Thyroid gland (tissue), 4 donors: ENCODE data around the gene ZNF438. TPM values are rescaled to one million over a fixed set of nuclear protein-coding genes. Genes with fewer than 3 reads are reported as not detected.

Experiments
- DNase-seq, 2 donors: peaks; one replicate each; pipeline ENCODE4 v3.0.0-alpha.2; 2019
- H3K27ac ChIP-seq, 3 donors: fragments of 200-600 bp; sonication (generic); 1 replicate in 2 of 3; 2 replicates in 1 of 3; pipeline ENCODE4 v1.5.1; 2016 to 2019; ENCODE audit warnings: mild to moderate bottlenecking in 1 of 3, moderate library complexity in 1 of 3
- H3K27me3 ChIP-seq: fragments of 200-600 bp; sonication (generic); one replicate; pipeline ENCODE4 v1.5.1; 2019
- H3K36me3 ChIP-seq, 2 donors: fragments of 200-600 bp; sonication (generic); one replicate each; pipeline ENCODE4 v1.5.1; 2016 to 2019
- H3K4me1 ChIP-seq, 2 donors: fragments of 200-600 bp; sonication (generic); one replicate each; pipeline ENCODE4 v1.5.1; 2017 to 2019
- H3K4me3 ChIP-seq, 3 donors: fragments of 200-600 bp; sonication (generic); replicated peaks in 1 of 3; 1 replicate in 2 of 3; 2 replicates in 1 of 3; pipeline ENCODE4 v1.5.1; 2016; ENCODE audit warnings: mild to moderate bottlenecking in 1 of 3
- H3K9me3 ChIP-seq: fragments of 200-600 bp; sonication (generic); one replicate; pipeline ENCODE4 v1.5.1; 2017
- POLR2A ChIP-seq, 2 donors: fragments of 450-650 bp; IDR thresholded peaks; one replicate each; pipeline ENCODE4 v1.6.1; 2017; ENCODE audit warnings: antibody characterized with exemption in 2 of 2, mild to moderate bottlenecking in 2 of 2, moderate library complexity in 1 of 2
- WGBS, 2 donors: methylation state at CpG; one replicate each; pipeline ENCODE4 v1.1.5; 2017; 5-methylcytosine and 5-hydroxymethylcytosine counted together
- intact Hi-C: fragments of 100-400 bp; cut with DNase I; formaldehyde crosslinking; loops from one replicate; pipeline ENCODE4 v1.15.1; 2023
- total RNA-seq, 4 donors: library from RNA; depleted of rRNA; stranded (reverse); fragments of >200 nt; gene quantifications; one replicate each; pipeline ENCODE4 v1.2.3, GENCODE V29; 2016
- TF ChIP-seq, protein P1 (sequence below), 6 experiments: fragments of 200-600 bp in 3 of 6; fragments of 450-650 bp in 3 of 6; sonication (generic) in 3 of 6; IDR thresholded peaks; one replicate each; pipeline ENCODE4 v1.5.1; 2016 to 2019; ENCODE audit warnings: antibody characterized with exemption in 6 of 6, mild to moderate bottlenecking in 2 of 6, inconsistent platforms in 1 of 6, moderate library complexity in 1 of 6

The ZNF438 gene
- total RNA-seq, 4 donors from 2014 or later: 19.2 to 21.8 (median 20.3) TPM

GRCh38 chr10:30858499-30858898, 173.2 kb downstream of the ZNF438 start:
- H3K36me3 ChIP-seq: no peaks in the 10 kb centered on the region
- no peak for DNase-seq
- TF ChIP-seq, protein P1, sequence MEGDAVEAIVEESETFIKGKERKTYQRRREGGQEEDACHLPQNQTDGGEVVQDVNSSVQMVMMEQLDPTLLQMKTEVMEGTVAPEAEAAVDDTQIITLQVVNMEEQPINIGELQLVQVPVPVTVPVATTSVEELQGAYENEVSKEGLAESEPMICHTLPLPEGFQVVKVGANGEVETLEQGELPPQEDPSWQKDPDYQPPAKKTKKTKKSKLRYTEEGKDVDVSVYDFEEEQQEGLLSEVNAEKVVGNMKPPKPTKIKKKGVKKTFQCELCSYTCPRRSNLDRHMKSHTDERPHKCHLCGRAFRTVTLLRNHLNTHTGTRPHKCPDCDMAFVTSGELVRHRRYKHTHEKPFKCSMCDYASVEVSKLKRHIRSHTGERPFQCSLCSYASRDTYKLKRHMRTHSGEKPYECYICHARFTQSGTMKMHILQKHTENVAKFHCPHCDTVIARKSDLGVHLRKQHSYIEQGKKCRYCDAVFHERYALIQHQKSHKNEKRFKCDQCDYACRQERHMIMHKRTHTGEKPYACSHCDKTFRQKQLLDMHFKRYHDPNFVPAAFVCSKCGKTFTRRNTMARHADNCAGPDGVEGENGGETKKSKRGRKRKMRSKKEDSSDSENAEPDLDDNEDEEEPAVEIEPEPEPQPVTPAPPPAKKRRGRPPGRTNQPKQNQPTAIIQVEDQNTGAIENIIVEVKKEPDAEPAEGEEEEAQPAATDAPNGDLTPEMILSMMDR (IDR thresholded peaks at IDR 0.05): no peak
- TF ChIP-seq POLR2A (IDR thresholded peaks at IDR 0.05): no peak
- no peak overlapping the region for H3K4me3 ChIP-seq
- no peaks in the 10 kb centered on the region for H3K9me3 ChIP-seq
- WGBS, 2 donors: 32 to 63% methylated on average over 2 of the region's 2 CpGs
- no peaks in the 10 kb centered on the region for H3K27me3 ChIP-seq
- intact Hi-C loops: no loop called here
- peaks cover 29 to 60% of the 10 kb centered on the region in 2 donors for H3K4me1 ChIP-seq
- H3K27ac ChIP-seq: peak overlapping the region; percentile 55 to 71 (median 58)

DNA sequence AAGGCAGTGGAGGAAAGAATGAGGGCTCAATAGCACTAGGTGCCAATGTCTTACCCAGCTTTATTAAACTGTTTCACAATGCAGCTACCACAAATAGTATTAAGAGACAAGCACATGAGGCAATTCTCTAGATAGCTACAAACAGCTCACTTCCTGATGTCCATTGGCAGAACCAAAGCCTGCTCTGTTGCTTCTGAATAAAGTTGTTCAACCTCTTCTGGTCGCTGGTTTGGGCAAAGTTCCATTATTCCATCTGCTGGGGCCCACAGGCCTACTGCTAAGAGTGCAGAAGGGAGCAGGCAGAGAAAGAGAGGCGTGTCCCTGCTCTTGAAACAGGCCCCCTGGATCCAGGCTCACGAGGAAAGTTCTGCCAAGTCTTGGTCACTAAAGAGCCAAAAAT, 173.9 kb downstream of the ZNF438 start:
- Histone ChIP-seq H3K9me3 (no peaks in the 10 kb centered on the region), H3K27ac (peak overlapping the region; percentile 55 to 71 (median 58)), H3K27me3 (no peaks in the 10 kb centered on the region), H3K36me3 (no peaks in the 10 kb centered on the region), H3K4me3 (no peak overlapping the region), H3K4me1 (peaks cover 29 to 54% of the 10 kb centered on the region in 2 donors)
- intact Hi-C loops: no loop called here
- DNase-seq: peak; percentile 76 to 81
- 13 to 17% methylated on average over 3 of the region's 3 CpGs for WGBS, 2 donors
- TF ChIP-seq POLR2A (IDR thresholded peaks at IDR 0.05): peak in 1 of 2 donors; percentile 13
- TF ChIP-seq, protein P1 (IDR thresholded peaks at IDR 0.05): no peak

GRCh38 chr10:30855131-30855530, 176.5 kb downstream of the ZNF438 start:
- WGBS, 2 donors: 91 to 95% methylated on average over 5 of the region's 5 CpGs
- intact Hi-C loops: no loop called here
- Histone ChIP-seq H3K9me3 (no peaks in the 10 kb centered on the region), H3K4me1 (peaks cover 29 to 42% of the 10 kb centered on the region in 2 donors), H3K27me3 (no peaks in the 10 kb centered on the region), H3K4me3 (no peak overlapping the region), H3K27ac (peak overlapping the region in 1 of 3 donors; percentile 3), H3K36me3 (no peaks in the 10 kb centered on the region)
- no peak for TF ChIP-seq POLR2A (IDR thresholded peaks at IDR 0.05)
- DNase-seq: no peak

DNA sequence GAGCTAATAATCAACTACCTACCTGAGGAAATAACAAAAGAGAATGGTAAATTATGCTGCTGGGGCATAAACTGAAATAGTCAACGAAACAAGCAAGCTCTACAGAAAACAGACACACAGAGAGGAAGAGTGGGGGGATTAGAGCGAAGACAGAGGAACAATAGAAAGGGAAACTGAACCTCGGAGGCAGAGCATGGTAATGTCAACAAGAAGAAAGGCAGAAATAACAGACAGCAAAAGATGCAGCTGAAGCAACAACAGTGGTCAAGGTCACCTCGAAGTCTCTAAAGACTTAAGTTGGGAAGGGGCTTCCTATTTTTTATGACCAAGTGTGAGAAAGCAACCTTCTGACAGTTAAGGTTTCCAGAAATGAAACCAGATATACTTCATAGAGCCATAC, 177.0 kb downstream of the ZNF438 start:
- DNase-seq: no peak
- Histone ChIP-seq H3K4me1 (peaks cover 29 to 42% of the 10 kb centered on the region in 2 donors), H3K9me3 (no peaks in the 10 kb centered on the region), H3K27ac (peak overlapping the region in 1 of 3 donors; percentile 3), H3K36me3 (no peaks in the 10 kb centered on the region), H3K4me3 (no peak overlapping the region), H3K27me3 (no peaks in the 10 kb centered on the region)
- TF ChIP-seq, protein P1 (IDR thresholded peaks at IDR 0.05): no peak
- no peak for TF ChIP-seq POLR2A (IDR thresholded peaks at IDR 0.05)
- intact Hi-C loops: no loop called here
- 54 to 57% methylated on average over 4 of the region's 4 CpGs for WGBS, 2 donors

GRCh38 chr10:30853066-30853465, 178.6 kb downstream of the ZNF438 start:
- H3K4me1 ChIP-seq: peaks cover 26 to 33% of the 10 kb centered on the region in 2 donors
- H3K27ac ChIP-seq: no peak overlapping the region
- 89 to 93% methylated on average over 1 of the region's 1 CpG for WGBS, 2 donors
- H3K4me3 ChIP-seq: no peak overlapping the region
- no peaks in the 10 kb centered on the region for H3K36me3 ChIP-seq
- H3K9me3 ChIP-seq: no peaks in the 10 kb centered on the region
- no peak for DNase-seq
- intact Hi-C loops: no loop called here
- H3K27me3 ChIP-seq: no peaks in the 10 kb centered on the region
- TF ChIP-seq, protein P1 (IDR thresholded peaks at IDR 0.05): no peak
- no peak for TF ChIP-seq POLR2A (IDR thresholded peaks at IDR 0.05)
